HEK293 (cell line): ENCODE results near the gene EFCAB10.

ENCODE experiments used
- CTCF ChIA-PET: fragments of 350-600 bp; formaldehyde crosslinking; extraction: SDS; loops from one replicate; lab custom pipeline; 2021; ENCODE audit warnings: antibody characterized with exemption; lab: Yijun Ruan, JAX
- POLR2A ChIA-PET: fragments of 300-600 bp; formaldehyde crosslinking; extraction: SDS; loops from one replicate; lab custom pipeline; 2020; ENCODE audit warnings: antibody characterized with exemption, inconsistent platforms; lab: Yijun Ruan, JAX
- H3K27ac ChIP-seq: fragments of 200-500 bp; sonication (Bioruptor generic); 2 replicates; pipeline ENCODE4 v1.5.1; 2014; ENCODE audit warnings: low read depth, low read length, control low read depth, inconsistent platforms; ENCODE audit errors: extremely low read depth
- H3K36me3 ChIP-seq, 2 experiments: fragments of 200-500 bp in 1 of 2; sonication (Bioruptor generic) in 1 of 2; 1 replicate in 1 of 2; 2 replicates in 1 of 2; pipeline ENCODE4 v1.5.1; 2014 to 2017; ENCODE audit warnings: inconsistent platforms in 2 of 2, low read length in 2 of 2; ENCODE audit not compliant: control insufficient read depth in 2 of 2, insufficient read depth in 1 of 2
- H3K4me1 ChIP-seq: fragments of 200-500 bp; sonication (Bioruptor generic); 2 replicates; pipeline ENCODE4 v1.5.1; 2014; ENCODE audit warnings: mild to moderate bottlenecking, low read length, inconsistent platforms; ENCODE audit not compliant: control insufficient read depth, insufficient read depth
- H3K4me3 ChIP-seq: 2 replicates; pipeline ENCODE4 v1.5.1; 2011; ENCODE audit warnings: low read depth, mild to moderate bottlenecking, control low read depth, low read length, moderate library complexity
- H3K9me3 ChIP-seq: fragments of 200-500 bp; sonication (Bioruptor generic); 2 replicates; pipeline ENCODE4 v1.5.1; 2014; ENCODE audit warnings: low read depth, low read length, inconsistent platforms; ENCODE audit not compliant: control insufficient read depth, insufficient read depth
- IKZF3 ChIP-seq: fragments of 450-650 bp; IDR thresholded peaks from 2 replicates; pipeline ENCODE4 v1.5.0; 2018; ENCODE audit warnings: missing biosample characterization, mild to moderate bottlenecking, missing genetic modification characterization, moderate library complexity
- INSM2 ChIP-seq: fragments of 450-650 bp; formaldehyde crosslinking; IDR thresholded peaks from 2 replicates; pipeline ENCODE4 v1.5.1; 2016; ENCODE audit warnings: missing biosample characterization, missing genetic modification characterization
- MZF1 ChIP-seq: fragments of 450-650 bp; formaldehyde crosslinking; IDR thresholded peaks from 2 replicates; pipeline ENCODE4 v1.5.1; 2017; ENCODE audit warnings: missing biosample characterization, missing genetic modification characterization, borderline replicate concordance
- ZBTB21 ChIP-seq: fragments of 450-650 bp; formaldehyde crosslinking; IDR thresholded peaks from 2 replicates; pipeline ENCODE4 v1.5.1; 2017; ENCODE audit warnings: missing biosample characterization, missing genetic modification characterization
- ZBTB49 ChIP-seq: fragments of 450-650 bp; formaldehyde crosslinking; IDR thresholded peaks from 2 replicates; pipeline ENCODE4 v1.5.1; 2016; ENCODE audit warnings: missing biosample characterization, missing genetic modification characterization, low read depth
- ZNF16 ChIP-seq: fragments of 450-650 bp; formaldehyde crosslinking; IDR thresholded peaks from 2 replicates; pipeline ENCODE4 v1.5.1; 2016; ENCODE audit warnings: low read depth, missing biosample characterization, missing genetic modification characterization
- ZNF280C ChIP-seq: fragments of 450-650 bp; formaldehyde crosslinking; IDR thresholded peaks from 2 replicates; pipeline ENCODE4 v1.5.1; 2016; ENCODE audit warnings: missing biosample characterization, missing genetic modification characterization
- ZNF513 ChIP-seq: fragments of 450-650 bp; IDR thresholded peaks from 2 replicates; pipeline ENCODE4 v1.5.1; 2018; ENCODE audit warnings: missing biosample characterization, missing genetic modification characterization
- ZNF558 ChIP-seq: fragments of 450-650 bp; formaldehyde crosslinking; IDR thresholded peaks from 2 replicates; pipeline ENCODE4 v1.5.1; 2016; ENCODE audit warnings: missing biosample characterization, missing genetic modification characterization
- ZNF626 ChIP-seq: fragments of 450-650 bp; sonication (Bioruptor Pico); formaldehyde crosslinking; IDR thresholded peaks from 2 replicates; pipeline ENCODE4 v1.5.1; 2018; ENCODE audit warnings: missing biosample characterization, missing genetic modification characterization, inconsistent platforms
- ZSCAN16 ChIP-seq: fragments of 450-650 bp; formaldehyde crosslinking; IDR thresholded peaks from 2 replicates; pipeline ENCODE4 v1.5.1; 2016; ENCODE audit warnings: missing biosample characterization, missing genetic modification characterization
- ZXDB ChIP-seq: fragments of 450-650 bp; formaldehyde crosslinking; IDR thresholded peaks from 2 replicates; pipeline ENCODE4 v1.5.1; 2016; ENCODE audit warnings: missing biosample characterization, missing genetic modification characterization

The EFCAB10 gene

GRCh38 chr7:105614341-105614840 lies 33.1 kb upstream of the EFCAB10 start:
- Histone ChIP-seq H3K9me3 (no peaks in the 10 kb centered on the region), H3K4me1 (no peaks in the 10 kb centered on the region), H3K36me3 (peaks cover 0 to 3% of the 10 kb centered on the region in 2 experiments; a peak in 1 of 3 replicates), H3K4me3 (no peak overlapping the region), H3K27ac (no peak overlapping the region)
- ChIA-PET POLR2A (no interaction called here), CTCF (no interaction called here)
- 0 out of 2 replicates have a peak, but pooled peaks have one; percentile 24 for TF ChIP-seq ZNF513
- no peak for TF ChIP-seq IKZF3
- TF ChIP-seq ZBTB49 (tag by site-specific recombination): no peak

GRCh38 chr7:105613611-105614330 lies 32.5 kb upstream of the EFCAB10 start:
- CTCF ChIA-PET: no interaction called here
- POLR2A ChIA-PET: no interaction called here

GRCh38 chr7:105612806-105613205 lies 31.5 kb upstream of the EFCAB10 start:
- POLR2A ChIA-PET: no interaction called here
- TF ChIP-seq INSM2 (tag by site-specific recombination) (no peak), ZNF280C (no peak), MZF1 (no peak), ZNF626 (tag by site-specific recombination) (no peak), ZSCAN16 (tag by site-specific recombination) (no peak), ZXDB (no peak), ZNF16 (tag by site-specific recombination) (no peak)
- TF ChIP-seq, all 188 proteins: peak for 0
- Histone ChIP-seq H3K9me3 (no peaks in the 10 kb centered on the region), H3K4me1 (no peaks in the 10 kb centered on the region), H3K27ac (no peak overlapping the region), H3K36me3 (peaks cover 0 to 3% of the 10 kb centered on the region in 2 experiments; a peak in 1 of 3 replicates), H3K4me3 (no peak overlapping the region)
- CTCF ChIA-PET: interaction anchor here (0.7 kb wide), 1 partner anchor 370 kb away, joined by 3 read pairs; no protein-coding TSS in a partner anchor

More at GRCh38 chr7:105613611-105614330, 32.5 kb upstream of the EFCAB10 start:
- peaks cover 0 to 3% of the 10 kb centered on the region in 2 experiments; a peak in 1 of 3 replicates for H3K36me3 ChIP-seq
- no peak for TF ChIP-seq ZNF558 (tag by site-specific recombination)
- no peak for TF ChIP-seq ZBTB21 (tag by site-specific recombination)
- TF ChIP-seq, all 188 proteins: peak for 0
- H3K27ac ChIP-seq: no peak overlapping the region
- H3K9me3 ChIP-seq: no peaks in the 10 kb centered on the region
- H3K4me3 ChIP-seq: no peak overlapping the region
- H3K4me1 ChIP-seq: no peaks in the 10 kb centered on the region
